Stimulated activated CD8-positive, alpha-beta memory T cell treated with anti-CD3 and anti-CD28 coated beads, Interleukin-15, amount 100 ng/mL, for 48 hours (primary cell): ENCODE data around the gene GRIK4.
A peak's percentile ranks its signal among the peaks of the same experiment; 100 is the strongest.
"Not testable (repeated sequence)": the region's sequence is repeated elsewhere in the genome, so short reads cannot be mapped to it uniquely, and the experiment has no call there.

Experiments
- DNase-seq, 2 donors: peaks; one replicate each; pipeline ENCODE4 v3.0.0-alpha.2; 2020; ENCODE audit warnings: low read depth in 2 of 2

The GRIK4 gene

DNA sequence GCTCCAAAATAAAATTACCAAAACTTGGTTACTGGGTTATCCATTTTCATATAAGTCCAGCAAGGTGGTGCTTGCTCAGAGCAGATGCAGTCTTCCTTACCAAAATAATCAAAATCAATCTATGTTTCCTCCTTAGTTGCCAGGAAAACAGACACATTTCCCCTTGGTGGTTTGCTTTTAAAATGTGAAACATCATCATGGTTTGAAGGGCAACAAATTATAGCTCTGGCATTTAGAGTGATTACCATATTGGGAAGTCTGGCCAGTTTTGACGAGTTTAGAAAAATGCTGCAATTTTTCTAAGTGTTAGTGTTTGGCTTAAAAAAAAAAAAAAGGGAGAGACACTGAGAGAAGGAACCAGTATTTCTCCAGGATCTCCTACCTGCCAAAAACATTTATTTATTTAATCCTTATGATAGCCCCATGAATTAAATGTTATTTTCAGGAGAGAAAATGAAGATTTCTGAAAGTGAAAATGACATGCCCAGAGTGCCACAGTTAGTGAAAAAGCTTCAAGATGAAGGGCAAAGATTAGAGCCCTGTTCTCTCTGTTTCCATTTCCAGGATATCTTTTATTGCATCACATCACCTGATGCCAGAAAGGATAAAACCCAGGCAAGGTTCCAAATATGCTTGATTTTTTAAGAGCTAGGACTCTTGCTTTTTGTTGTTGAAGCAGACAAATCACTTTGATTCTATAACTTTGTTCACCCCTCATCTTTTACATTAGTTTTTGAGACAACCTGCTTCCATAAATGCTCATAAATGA lies 482.7 kb downstream of the GRIK4 start:
- DNase-seq = no peak

DNA sequence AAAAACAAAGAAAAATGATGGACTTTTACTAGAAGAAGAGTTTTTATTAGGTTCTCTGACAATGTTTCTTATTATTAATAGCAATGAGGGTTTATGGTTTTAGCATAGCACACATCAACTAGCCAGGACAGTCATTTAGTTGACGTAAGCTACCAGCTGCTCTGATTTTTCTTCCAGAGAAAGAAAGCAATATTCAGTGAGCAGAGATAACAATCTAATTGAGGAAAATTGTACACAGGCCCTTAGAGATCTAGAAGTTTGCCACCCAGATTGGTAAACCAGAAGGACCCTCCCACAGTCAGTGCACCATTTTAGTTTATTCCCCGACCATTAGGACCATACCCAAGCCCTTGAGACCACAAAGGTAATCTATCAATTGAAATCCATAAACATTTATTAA lies 483.6 kb downstream of the GRIK4 start:
- DNase-seq = no peak

DNA sequence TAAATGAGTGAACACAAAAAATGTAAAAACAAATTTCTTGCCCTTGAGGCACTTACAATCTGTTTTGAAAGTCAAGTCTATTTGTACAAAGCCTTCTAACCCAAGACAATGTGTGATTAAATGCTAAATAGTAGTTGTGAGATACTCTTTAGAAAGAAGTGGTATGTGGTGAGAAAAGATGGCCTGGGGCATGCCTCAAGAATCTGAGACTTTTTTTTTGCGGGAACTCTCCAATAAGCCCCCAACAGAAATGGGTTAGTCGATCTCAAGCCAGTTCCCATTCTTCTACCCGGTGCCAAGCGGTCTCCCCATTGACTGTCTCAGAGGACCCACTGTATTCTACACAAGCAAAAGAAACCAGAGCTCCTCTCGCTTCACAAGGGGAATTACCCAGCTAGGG lies 485.4 kb downstream of the GRIK4 start:
- no peak for DNase-seq

DNA sequence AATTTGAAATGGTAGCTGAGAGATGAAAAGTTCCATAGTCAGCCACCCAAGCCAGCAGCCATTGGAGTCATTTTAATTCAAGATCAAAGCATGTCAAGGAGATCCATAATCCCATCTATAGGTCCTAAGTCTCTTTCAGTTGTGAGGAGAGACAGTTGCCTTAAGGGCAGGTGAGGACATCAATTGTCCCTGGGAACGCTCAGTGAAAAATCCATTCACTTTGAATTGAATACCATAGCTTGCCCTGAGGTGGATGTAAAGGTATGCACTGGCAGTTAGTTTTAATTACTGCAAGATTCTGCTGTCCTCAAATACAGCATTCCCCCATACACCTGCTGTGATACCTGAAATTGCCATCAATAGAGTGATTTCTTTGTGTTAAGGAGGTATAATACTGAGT lies 487.0 kb downstream of the GRIK4 start:
- no peak for DNase-seq

DNA sequence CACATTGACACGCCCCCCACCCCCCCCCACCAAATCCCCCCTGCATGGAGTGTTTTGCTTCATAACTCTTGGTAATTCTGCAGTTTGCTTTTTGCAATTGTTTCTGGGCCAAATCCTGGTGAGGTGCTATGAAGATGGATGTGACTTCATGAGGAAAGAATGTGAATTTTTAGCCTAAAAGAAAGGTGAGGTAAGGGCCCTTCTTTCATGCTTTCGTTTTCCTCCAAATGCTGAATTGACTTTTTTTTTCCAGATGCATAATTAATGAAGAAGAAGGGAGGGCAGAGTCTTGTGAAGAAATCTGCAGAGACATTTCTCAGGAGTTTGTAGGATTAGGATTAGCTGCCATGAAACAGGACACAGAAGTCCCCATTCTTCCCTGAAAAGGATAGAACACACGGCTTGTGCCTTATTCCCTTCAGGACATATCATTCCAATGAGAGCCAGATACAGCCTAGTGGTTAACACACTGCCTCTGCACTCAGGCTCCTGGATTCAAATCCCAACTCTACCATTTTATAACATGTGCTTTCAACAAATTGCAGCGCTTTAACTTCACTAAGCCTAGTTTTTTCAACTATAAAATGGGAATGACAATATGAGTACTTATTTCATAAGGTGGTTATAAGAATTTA lies 492.8 kb downstream of the GRIK4 start:
- DNase-seq = no peak

DNA sequence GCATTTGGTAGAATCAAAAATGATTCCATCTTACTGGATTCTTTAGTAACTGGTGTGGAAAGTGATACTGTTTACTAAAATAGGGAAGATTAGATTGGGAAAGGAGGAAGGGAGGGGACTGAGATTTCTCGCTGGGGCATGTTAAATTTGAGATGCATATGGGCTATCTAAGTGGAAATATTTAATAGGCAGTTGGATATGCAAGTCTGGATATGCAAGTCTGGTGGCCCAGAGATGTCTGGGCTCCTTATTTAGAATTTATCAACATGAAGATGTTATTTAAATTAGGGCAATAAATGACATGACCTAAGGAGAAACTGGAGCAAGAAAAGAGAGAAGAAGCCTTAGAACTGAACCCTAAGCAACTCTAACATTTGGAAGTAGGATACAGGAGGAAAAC lies 495.4 kb downstream of the GRIK4 start:
- DNase-seq = no peak

DNA sequence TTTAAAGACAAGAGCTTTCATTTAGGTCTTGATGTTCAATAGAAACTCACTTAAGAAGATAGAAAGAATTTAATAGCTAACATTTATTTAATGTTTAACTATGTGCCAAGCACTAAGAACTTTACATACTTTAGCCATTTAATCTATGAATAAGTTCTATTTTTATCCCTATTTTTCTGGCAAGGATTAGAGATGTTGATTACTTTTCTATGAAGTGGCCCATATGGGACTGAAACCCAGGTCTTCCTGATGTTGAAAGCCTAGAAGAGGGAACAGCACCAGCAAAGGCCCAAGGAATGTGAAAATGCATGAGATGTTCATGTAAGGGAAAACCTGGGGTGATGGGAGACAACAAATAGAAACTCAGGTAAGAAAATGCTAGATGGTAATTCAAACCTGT lies 497.0 kb downstream of the GRIK4 start:
- DNase-seq = no peak

DNA sequence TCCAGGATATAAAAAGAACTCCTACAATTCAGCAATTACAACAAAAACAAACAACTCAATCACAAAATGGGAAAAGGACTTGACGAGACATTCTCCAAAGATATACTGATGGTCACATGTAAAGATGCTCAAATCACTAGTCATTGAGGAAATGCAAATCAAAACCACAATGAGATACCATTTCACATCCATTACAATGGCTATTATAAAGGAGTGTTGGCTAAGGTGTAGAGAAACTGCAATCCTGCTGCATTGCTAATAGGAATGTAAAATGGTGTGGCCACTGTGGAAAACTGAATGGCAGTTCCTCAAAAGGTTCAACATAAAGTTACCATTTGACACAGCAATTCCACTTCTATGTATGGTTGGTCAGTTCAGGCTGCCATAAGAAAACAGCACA lies 500.5 kb downstream of the GRIK4 start:
- DNase-seq = no peak

DNA sequence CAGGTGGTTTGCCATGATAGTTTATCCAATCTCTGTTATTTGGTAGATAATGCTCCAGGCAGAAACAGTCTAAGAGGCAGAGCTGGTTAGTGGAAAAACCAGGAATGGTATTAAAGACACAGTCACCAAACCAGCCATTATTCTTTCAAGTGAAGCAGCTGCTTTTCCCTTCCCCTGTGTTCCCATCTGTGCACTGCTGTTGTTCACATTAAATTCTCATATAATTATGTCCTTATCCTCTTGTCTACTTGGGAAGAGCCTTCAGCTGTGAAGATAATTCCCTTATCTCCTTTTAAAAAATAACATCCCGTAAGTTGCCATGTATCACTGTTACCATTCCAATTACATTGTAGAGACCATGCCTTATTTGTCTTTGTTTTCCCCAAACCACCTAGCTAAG lies 507.2 kb downstream of the GRIK4 start:
- no peak for DNase-seq

DNA sequence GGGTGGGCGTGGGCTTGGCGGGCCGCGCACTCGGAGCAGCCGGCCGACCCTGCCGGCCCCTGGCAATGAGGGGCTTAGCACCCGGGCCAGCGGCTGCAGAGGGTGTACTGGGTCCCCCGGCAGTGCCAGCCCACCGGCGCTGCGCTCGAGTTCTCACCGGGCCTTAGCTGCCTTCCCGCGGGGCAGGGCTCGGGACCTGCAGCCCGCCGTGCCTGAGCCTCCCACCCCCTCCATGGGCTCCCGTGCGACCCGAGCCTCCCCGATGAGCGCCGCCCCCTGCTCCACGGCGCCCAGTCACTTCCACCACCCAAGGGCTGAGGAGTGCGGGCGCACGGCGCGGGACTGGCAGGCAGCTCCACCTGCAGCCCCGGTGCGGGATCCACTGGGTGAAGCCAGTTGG lies 510.2 kb downstream of the GRIK4 start:
- not testable (repeated sequence) for DNase-seq

DNA sequence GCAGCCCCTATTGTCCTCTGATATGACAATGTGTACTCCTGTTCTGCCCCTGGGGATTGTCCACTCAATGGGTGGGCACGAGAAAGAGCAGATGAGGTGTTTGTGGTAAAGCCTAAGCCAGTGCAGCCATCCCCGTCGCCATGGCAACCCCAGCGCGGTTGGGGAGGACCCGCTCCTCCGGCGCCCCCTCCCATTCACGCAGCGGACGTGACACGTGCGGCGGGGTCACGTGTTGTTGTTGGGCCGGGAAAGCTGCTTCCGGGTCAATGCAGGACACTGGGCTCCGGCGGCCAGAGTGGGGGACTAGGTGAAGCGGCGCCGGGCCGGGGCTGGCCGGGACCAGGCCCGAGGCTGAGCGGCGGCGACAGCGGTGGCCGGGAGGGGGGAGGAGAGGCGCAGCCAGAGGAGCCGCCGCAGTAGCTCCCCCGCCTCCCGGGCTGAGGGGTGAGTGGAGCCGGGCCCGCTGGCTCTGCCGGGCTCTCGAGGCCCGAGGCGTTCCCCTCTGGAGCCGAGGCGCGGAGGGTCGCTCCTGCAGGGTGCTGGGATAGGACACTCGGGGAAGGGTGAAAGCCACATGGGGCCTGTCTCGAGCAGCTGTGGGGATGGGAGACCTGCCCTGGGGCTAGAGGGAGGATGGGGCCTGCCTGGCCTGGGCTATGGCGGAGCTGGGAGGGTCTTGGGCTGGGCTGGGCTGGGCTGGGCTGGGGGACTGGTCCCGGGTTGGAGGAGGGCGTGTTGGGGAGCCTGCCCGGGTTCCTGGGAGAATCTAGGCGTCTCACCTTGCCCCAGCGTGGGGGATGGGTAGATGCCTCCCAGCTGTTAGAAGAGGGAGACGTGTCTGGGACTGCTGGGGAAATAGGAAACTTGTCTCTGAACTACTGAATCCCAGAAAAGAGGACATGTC lies 512.6 kb downstream of the GRIK4 start, which contains the start of gene TBCEL:
TBCEL (plus strand) TSS at position 255 of the 904 bp plus-strand sequence. CDS start 21,589 bp downstream, outside the sequence.
- peak; percentile 71 to 76 for DNase-seq

DNA sequence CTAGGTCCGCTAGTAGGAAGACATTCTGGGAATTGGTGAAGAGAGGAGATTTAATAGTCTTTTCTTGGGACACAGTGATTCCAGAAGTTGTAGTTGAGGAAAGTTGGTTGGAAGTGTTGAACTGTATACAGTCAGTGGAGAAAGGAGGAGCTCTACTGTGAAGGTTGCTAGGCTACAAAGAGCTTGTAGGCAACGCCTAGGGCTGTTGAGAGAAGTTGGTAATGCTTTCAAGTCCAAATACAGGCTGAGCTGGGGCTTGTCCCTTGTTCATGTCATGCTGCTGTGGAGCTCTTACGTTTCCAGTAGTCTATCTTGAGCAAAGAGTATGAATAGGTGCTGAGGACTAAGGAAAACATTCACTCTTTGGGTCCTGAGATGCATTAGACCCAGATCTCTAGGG lies 513.4 kb downstream of the GRIK4 start:
- no peak for DNase-seq

DNA sequence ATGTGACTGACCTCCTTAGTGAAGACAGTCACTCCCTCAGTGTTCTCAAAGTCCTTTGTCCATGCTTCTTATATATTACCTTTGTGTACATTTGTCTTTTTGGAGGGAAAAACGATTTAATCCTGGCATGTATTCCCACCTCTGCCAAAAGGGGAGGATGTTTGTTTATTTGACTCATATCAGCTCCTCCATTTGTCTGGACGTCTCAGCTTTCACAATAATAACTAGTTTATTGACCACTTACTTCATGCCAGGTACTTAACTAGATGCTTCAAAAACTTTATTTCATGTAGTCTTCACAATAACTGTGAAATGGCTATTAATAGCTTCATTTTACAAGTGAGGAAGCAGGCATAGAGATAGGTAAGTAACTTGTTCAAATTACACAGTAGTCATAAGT lies 517.6 kb downstream of the GRIK4 start:
- no peak for DNase-seq

DNA sequence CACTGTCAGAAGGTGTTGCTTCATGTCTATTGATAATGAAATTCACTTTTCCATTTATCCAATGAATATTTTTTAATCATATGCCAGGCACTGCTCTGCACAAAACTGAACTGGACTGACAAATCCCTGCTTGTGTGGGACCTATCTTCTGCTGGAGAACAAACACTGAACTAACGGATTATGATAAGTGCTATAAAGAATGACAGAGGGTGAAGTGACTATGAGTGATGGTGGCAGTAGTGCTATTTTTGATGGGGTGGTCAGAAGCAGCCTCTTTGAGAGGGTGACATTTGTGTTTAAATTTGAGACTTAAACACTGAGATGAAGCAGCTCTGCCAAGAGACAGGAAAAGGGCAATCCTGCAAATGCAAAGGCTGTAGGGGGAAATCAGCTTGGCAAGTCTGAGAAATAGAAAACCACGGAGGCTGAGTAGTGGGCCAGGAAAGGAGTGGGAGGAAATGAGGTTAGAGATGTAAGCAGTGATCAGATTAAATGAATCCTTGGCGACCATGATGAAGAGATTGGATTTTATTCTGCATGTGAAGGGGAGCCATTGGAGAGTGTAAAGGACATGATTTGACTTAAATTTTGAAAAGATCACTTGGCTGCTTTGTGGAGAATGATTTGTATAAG lies 518.4 kb downstream of the GRIK4 start:
- no peak for DNase-seq

DNA sequence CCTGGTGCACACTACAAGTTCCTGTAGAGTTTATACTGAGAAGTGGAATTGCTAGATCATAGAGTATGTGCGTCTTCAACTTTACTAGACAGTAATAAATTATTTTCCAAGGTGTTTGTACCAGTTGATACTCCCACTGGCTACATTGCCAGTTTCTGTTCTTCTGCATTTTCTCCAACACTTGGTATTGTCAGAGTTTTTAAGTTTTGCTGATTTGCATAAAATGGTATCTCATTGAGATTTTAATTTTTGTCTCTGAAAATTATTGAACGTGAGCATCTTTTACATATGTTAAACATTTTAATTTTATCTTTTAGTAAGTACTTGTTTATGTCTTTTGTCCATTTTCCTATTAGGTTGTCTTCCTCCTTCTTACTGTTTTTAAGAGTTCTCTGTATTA lies 519.6 kb downstream of the GRIK4 start:
- no peak for DNase-seq

DNA sequence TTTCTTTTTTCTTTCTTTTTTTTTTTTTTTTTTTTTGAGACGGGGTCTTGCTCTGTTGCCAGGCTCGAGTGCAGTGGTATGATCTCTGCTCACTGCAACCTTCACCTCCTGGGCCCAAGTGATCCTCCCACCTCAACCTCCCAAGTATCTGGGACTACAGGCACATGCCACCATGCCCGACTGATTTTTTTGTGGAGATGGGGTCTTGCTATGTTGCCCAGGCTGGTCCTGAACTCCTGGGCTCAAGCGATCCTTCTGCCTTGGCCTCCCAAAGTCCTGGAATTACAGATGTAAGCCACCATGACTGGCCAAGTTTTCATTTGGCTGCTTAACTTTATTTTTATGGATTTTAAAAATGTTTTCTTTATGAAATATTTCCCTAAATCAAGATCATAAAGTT lies 520.1 kb downstream of the GRIK4 start:
- DNase-seq = not testable (repeated sequence)

DNA sequence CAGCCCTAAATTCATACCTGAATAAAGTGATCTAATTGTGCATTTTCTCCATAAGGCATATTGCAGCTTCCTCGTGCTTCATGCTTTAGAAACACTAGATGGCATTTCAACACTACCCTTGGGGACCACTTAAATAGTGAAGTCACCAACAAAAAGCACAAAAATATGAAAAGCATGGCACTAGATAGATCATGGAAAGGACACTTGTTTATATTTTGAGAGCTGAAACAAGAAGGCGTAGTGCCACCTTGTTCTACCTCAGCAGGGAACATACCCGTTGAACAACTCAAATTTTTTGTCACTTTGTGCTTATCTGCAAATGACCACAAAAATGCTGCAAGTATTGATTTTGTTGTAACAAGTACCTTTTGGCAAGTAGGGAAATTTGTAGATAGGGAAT lies 521.0 kb downstream of the GRIK4 start:
- no peak for DNase-seq

DNA sequence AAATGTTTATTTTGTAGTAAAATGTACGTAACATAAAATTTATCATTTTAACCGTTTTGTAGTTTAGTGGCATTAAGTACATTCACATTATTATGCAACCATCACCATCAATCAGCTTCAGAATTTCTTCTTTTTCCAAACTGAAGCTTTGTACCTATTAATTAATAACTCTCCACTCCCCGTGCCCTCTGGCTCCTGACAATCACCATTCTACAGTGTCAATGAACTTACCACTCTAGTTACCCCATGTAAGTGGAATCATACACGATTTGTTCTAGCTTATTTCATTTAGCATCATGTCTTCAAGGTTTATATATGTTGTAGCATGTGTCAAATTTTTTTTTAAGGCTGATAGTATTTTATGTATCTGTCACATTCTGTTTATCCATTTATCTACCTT lies 522.1 kb downstream of the GRIK4 start:
- no peak for DNase-seq

DNA sequence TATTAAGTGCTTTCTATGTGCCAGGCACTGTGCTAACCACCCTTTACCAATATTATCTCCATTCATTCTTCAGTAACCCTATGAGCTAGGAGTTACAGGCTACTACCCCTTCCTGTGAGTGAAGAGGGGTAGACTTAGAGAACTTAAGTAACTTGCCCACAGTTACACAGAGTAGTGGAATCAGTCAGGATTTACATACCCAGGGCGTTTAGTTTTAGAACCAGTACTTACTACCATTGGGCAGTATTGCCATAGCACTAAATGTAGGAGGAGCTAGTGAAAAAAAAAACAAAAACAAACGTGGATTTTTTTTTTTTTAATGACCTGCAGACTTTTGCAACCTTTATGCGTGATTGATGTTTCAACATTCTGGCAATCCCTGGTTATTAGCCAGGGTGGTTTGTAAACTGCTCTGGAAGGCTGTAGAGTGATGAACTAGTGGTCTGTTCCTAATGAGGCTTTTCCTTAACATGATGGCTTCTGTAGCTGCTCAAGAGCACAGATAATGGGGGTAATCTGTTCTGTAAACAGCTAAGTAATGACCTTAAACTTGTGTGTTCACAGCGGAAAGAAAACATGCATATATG lies 523.7 kb downstream of the GRIK4 start:
- DNase-seq = no peak

DNA sequence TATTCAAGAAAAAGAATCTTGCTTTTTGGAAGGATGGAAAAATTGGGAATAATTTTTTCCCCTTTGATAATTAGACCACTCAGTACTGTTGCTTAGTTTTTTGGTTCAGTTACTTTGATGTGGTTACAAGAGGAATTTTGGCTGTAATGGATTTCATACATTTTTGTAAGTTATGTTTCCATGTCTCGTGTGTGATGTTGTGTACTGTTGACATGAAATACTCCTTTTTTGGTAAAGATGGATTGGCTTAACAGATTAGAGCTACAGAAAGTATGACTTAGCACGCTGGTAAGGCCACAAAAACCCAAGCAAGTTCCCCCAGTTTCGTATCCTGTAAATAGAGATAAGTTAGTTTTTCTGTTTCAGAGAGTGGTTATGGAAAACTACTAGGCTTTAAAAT lies 524.2 kb downstream of the GRIK4 start:
- DNase-seq = no peak

DNA sequence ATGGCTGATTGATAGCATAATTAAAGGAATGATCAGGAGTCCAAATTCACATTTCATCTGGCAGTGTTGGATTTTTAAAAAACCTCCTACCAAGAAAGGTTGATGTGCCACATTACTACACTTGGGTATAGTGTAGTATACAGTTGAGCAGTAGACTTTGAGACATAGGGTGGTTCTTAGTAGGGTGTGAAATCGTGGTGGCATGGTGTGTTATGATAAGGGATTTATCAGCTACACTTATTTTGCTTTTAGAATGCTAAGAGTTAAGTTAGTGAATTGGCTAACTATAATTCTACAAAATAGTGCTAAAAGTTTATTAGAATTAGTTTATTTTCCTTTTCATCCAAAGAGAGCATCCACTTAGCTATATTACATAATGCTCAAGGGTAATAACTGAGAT lies 525.5 kb downstream of the GRIK4 start:
- no peak for DNase-seq
